DOHH2 (cell line): Measurements from ENCODE around the gene FTO.

ENCODE experiments used
- H3F3A ChIP-seq: fragments of 200-600 bp; sonication (generic), shearing (Covaris generic); 2 replicates; pipeline ENCODE4 v1.6.0; 2016; ENCODE audit warnings: antibody characterized with exemption, mild to moderate bottlenecking; ENCODE audit not compliant: control insufficient read depth, insufficient read depth
- H3K27ac ChIP-seq: fragments of 200-600 bp; sonication (generic); 2 replicates; pipeline ENCODE4 v1.5.1; 2014; ENCODE audit warnings: low read depth, mild to moderate bottlenecking, low read length, moderate library complexity
- H3K27me3 ChIP-seq: fragments of 200-600 bp; sonication (generic); 2 replicates; pipeline ENCODE4 v1.6.1; 2014; ENCODE audit warnings: mild to moderate bottlenecking, low read length, mixed read lengths; ENCODE audit not compliant: control insufficient read depth
- H3K36me3 ChIP-seq: fragments of 200-600 bp; sonication (generic); 2 replicates; pipeline ENCODE4 v1.6.1; 2014; ENCODE audit warnings: mild to moderate bottlenecking, low read length, moderate library complexity, mixed read lengths; ENCODE audit not compliant: control insufficient read depth
- H3K4me1 ChIP-seq: fragments of 200-600 bp; sonication (generic); 2 replicates; pipeline ENCODE4 v1.6.1; 2014; ENCODE audit warnings: mild to moderate bottlenecking, low read length, mixed read lengths; ENCODE audit not compliant: control insufficient read depth
- H3K4me2 ChIP-seq: fragments of 200-600 bp; sonication (generic); 2 replicates; pipeline ENCODE4 v1.6.0; 2014; ENCODE audit warnings: mild to moderate bottlenecking, low read length, moderate library complexity
- H3K4me3 ChIP-seq: fragments of 200-600 bp; sonication (generic); 2 replicates; pipeline ENCODE4 v1.5.1; 2014; ENCODE audit warnings: mild to moderate bottlenecking, low read length, mixed read lengths
- H3K79me2 ChIP-seq: fragments of 200-600 bp; sonication (generic); 2 replicates; pipeline ENCODE4 v1.6.1; 2014; ENCODE audit warnings: mild to moderate bottlenecking, low read length, mixed read lengths; ENCODE audit not compliant: control insufficient read depth
- H3K9me2 ChIP-seq: fragments of 200-600 bp; sonication (generic); replicated peaks from 2 replicates; pipeline ENCODE4 v1.6.1; 2014; ENCODE audit warnings: mild to moderate bottlenecking, low read length, mixed read lengths; ENCODE audit not compliant: control insufficient read depth
- H3K9me3 ChIP-seq: fragments of 200-600 bp; sonication (generic); 2 replicates; pipeline ENCODE4 v1.6.1; 2014; ENCODE audit warnings: antibody characterized with exemption, low read length, mixed read lengths; ENCODE audit not compliant: control insufficient read depth, insufficient read depth
- H4K20me1 ChIP-seq: fragments of 200-600 bp; sonication (generic); 2 replicates; pipeline ENCODE4 v1.6.0; 2014; ENCODE audit warnings: low read depth, mild to moderate bottlenecking, antibody characterized with exemption, low read length, moderate library complexity; ENCODE audit not compliant: control insufficient read depth, insufficient read depth
- EZH2phosphoT487 ChIP-seq: fragments of 200-600 bp; sonication (generic); IDR thresholded peaks from 2 replicates; pipeline ENCODE4 v1.6.1; 2017; ENCODE audit warnings: borderline replicate concordance, mild to moderate bottlenecking, antibody characterized with exemption, low read length, moderate library complexity, mixed read lengths
- TF ChIP-seq, protein P1 (sequence below): fragments of 200-600 bp; sonication (generic); IDR thresholded peaks from one replicate; pipeline ENCODE4 v1.5.1; 2014; ENCODE audit warnings: antibody characterized with exemption, mild to moderate bottlenecking, low read depth, low read length; ENCODE audit not compliant: poor library complexity, severe bottlenecking

The FTO gene

DNA sequence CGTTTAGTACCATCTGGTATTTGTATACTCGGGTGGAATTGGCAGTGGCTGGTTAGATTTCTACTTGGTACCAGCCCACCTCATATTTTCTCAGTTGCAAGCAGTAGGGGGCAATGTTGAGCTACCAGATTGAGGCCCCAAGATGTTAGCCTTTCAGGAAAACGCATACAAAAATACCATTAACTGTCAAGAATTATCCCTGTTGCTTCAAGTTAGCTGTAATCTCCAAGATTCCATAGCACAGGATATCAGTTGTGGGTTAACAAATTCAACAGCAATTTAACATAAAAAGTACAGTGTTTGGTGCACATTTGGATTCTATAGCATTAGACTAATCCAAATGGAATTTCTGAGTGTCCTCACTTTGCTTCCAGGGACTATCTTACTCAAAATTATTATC is 188.2 kb downstream of the FTO start:
- H3K9me2 ChIP-seq, result no peaks in the 10 kb centered on the region
- no peak overlapping the region for H3K27ac ChIP-seq
- no peaks in the 10 kb centered on the region for H3F3A ChIP-seq
- H3K36me3 ChIP-seq, result no peaks in the 10 kb centered on the region
- H3K4me3 ChIP-seq, result no peak overlapping the region
- no peaks in the 10 kb centered on the region for H3K27me3 ChIP-seq
- H3K9me3 ChIP-seq, result no peaks in the 10 kb centered on the region
- H4K20me1 ChIP-seq, result no peaks in the 10 kb centered on the region
- no peaks in the 10 kb centered on the region for H3K4me1 ChIP-seq
- no peaks in the 10 kb centered on the region for H3K79me2 ChIP-seq
- no peak for TF ChIP-seq EZH2phosphoT487
- TF ChIP-seq, protein P1, sequence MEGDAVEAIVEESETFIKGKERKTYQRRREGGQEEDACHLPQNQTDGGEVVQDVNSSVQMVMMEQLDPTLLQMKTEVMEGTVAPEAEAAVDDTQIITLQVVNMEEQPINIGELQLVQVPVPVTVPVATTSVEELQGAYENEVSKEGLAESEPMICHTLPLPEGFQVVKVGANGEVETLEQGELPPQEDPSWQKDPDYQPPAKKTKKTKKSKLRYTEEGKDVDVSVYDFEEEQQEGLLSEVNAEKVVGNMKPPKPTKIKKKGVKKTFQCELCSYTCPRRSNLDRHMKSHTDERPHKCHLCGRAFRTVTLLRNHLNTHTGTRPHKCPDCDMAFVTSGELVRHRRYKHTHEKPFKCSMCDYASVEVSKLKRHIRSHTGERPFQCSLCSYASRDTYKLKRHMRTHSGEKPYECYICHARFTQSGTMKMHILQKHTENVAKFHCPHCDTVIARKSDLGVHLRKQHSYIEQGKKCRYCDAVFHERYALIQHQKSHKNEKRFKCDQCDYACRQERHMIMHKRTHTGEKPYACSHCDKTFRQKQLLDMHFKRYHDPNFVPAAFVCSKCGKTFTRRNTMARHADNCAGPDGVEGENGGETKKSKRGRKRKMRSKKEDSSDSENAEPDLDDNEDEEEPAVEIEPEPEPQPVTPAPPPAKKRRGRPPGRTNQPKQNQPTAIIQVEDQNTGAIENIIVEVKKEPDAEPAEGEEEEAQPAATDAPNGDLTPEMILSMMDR, result peak; percentile 76
- H3K4me2 ChIP-seq, result no peak overlapping the region

DNA sequence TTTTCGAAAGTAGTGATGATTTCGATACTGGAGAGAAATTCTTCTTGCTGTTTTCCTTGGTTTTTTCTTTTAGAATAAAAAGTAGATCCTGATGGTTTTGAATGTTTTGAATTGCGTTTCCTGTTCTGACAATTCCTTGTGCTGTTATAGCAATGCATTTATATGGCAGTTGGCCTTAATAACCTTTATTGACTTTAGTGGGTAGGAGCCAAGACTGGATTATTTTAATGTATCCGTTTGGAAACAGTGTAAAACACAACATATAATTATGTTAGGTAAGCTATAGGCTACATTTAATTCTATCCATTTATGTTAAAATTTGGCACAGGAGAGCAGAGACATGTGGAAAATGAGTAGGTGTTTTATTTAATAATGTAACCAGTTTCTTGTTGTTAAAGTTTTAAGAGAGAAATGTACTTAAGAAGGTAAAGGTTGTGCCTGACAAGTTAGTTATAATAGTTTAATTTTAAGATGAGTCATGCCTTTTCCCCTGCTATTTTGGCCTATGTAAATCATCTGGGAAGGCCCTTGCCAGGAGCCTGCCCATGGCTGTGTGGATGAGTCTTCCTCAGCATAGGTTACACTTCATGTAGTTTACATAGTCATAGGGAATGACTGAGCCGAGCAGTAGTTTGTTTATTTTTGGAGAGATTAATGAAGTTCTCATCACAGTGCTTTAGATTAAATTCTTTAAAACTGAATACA is 189.9 kb downstream of the FTO start:
- H3K4me2 ChIP-seq, result no peak overlapping the region

DNA sequence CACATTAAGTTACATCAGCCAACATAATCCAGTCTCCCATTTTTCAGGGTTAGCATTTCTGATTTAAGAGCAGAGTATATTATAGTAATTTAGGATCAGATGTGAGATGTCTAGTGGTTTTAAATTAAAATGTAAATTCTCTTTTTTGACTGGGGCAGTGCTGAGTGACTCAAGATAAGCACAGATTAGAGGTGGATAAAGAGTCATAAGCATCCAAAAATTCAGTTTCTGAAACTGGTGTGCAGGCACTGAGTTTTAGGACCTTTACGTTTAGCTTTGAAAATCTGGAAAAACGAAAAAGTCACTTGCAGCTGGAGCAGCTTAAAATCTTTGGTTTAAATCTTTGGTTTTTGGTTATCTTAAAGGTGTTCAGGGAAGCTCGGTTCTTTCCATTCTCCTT is 190.7 kb downstream of the FTO start:
- H3K4me2 ChIP-seq, result no peak overlapping the region
- H3K36me3 ChIP-seq, result no peaks in the 10 kb centered on the region
- H3K9me2 ChIP-seq, result no peaks in the 10 kb centered on the region
- no peaks in the 10 kb centered on the region for H4K20me1 ChIP-seq
- H3K27ac ChIP-seq, result no peak overlapping the region
- no peaks in the 10 kb centered on the region for H3K9me3 ChIP-seq
- no peaks in the 10 kb centered on the region for H3F3A ChIP-seq
- no peaks in the 10 kb centered on the region for H3K79me2 ChIP-seq
- TF ChIP-seq, protein P1, result no peak
- TF ChIP-seq EZH2phosphoT487, result no peak
- H3K27me3 ChIP-seq, result no peaks in the 10 kb centered on the region
- no peak overlapping the region for H3K4me3 ChIP-seq
- H3K4me1 ChIP-seq, result no peaks in the 10 kb centered on the region

More for the DNA sequence above, 189.9 kb downstream of the FTO start:
- Histone ChIP-seq H3F3A (no peaks in the 10 kb centered on the region), H4K20me1 (no peaks in the 10 kb centered on the region), H3K36me3 (no peaks in the 10 kb centered on the region), H3K9me3 (no peaks in the 10 kb centered on the region), H3K9me2 (no peaks in the 10 kb centered on the region), H3K4me1 (no peaks in the 10 kb centered on the region), H3K4me3 (no peak overlapping the region), H3K79me2 (no peaks in the 10 kb centered on the region), H3K27ac (no peak overlapping the region), H3K27me3 (no peaks in the 10 kb centered on the region)
- TF ChIP-seq, protein P1, result no peak
- TF ChIP-seq EZH2phosphoT487, result no peak
